AG04449 (cell line): Measurements from ENCODE around the gene ZMYND10.

ENCODE experiments used
- CTCF ChIA-PET: fragments of 350-600 bp; formaldehyde crosslinking; extraction: SDS; loops from one replicate; lab custom pipeline; 2021; ENCODE audit warnings: antibody characterized with exemption; lab: Yijun Ruan, JAX
- POLR2A ChIA-PET: fragments of 400-600, 350-600 bp; formaldehyde crosslinking; extraction: SDS; loops from one replicate; lab custom pipeline; 2020; ENCODE audit warnings: antibody characterized with exemption, inconsistent platforms; lab: Yijun Ruan, JAX
- DNase-seq: peaks from one replicate; pipeline ENCODE4 v3.0.0-alpha.2; 2010; ENCODE audit warnings: low read depth, low spot score
- H3K4me3 ChIP-seq: 2 replicates; pipeline ENCODE4 v1.5.1; 2011; ENCODE audit warnings: low read depth, mild to moderate bottlenecking, control low read depth, low read length
- CTCF ChIP-seq: IDR thresholded peaks from one replicate; pipeline ENCODE4 v1.5.1; 2011; ENCODE audit warnings: mild to moderate bottlenecking, moderate library complexity, low read length, control low read depth, inconsistent platforms; ENCODE audit not compliant: insufficient read depth; ENCODE audit errors: missing control alignments

Gene ZMYND10

DNA sequence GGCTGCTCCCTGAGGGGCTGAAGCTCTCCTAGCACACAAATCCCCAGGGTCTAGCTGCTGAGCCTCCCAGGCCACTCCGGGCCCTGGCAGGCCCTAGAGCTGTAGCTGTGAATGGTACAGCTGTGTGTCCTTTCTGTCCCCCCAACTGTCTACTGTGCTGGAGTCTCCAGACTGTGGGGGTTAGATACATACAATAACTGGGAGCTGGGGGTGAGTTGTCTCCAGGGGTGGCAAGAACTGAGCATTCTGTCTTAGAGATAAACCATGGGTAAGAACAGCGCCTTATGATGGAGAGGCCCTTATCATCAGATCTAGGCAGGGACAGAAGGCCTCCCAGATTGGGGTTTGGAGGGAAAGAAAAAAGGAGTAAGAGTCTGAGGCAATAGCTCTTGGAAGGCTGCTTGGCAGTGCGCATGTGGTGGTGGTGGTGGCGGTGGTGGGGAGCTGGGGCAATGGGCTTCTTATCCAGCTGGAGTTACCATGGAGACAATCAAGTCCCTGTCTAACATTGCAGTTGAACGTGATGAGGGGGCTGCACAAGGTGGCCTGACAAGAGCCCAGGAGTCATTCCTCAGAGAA, 8.7 kb upstream of the ZMYND10 start:
- POLR2A ChIA-PET, result interaction anchor here (0.6 to 1.0 kb wide), 4 partner anchors 9 to 1922 kb away, joined by 3 to 4 read pairs (median 4); partner anchors contain the start of gene ZMYND10

GRCh38 chr3:50353245-50354004, 7.9 kb upstream of the ZMYND10 start:
- no peak for DNase-seq
- CTCF ChIA-PET, result interaction anchor here (0.7 to 16.7 kb wide), 7 partner anchors 10 to 258 kb away, joined by 3 to 473 read pairs (median 4); partner anchors contain the start of genes CISH, RASSF1 and ZMYND10
- TF ChIP-seq CTCF, result no peak
- no peak overlapping the region for H3K4me3 ChIP-seq
- POLR2A ChIA-PET, result interaction anchor here (0.6 to 1.0 kb wide), 3 partner anchors 8 to 218 kb away, joined by 3 to 4 read pairs (median 3); partner anchors contain the start of gene ZMYND10

More for the DNA sequence above, 8.7 kb upstream of the ZMYND10 start:
- no peak for DNase-seq
- no peak for TF ChIP-seq CTCF
- no peak overlapping the region for H3K4me3 ChIP-seq
- CTCF ChIA-PET, result interaction anchor here (1.3 to 16.7 kb wide), 3 partner anchors 10 to 191 kb away, joined by 4 to 473 read pairs (median 16); partner anchors contain the start of gene ZMYND10

DNA sequence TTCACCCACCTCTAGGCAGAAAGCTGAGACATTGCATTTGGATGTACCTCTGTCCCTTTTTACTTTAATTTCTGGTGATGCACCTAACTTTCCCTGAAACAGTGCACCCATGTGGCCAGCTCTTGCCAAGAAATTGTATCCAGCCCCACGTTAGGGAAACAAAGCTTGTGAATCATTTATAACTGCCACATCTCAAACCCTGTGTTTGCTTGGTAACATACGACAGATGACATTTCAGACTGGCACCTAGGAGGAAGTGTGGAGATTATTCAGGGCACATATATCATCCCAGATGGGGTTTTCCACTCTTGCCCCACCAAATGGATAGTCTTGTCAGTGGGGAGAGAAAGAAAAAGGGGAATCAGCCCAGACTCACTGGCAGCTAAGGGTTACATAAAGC, 7.2 kb upstream of the ZMYND10 start:
- no peak for DNase-seq
- POLR2A ChIA-PET, result interaction anchor here (0.6 kb wide), 1 partner anchor 10 kb away, joined by 3 read pairs; no protein-coding TSS in a partner anchor
- peak; percentile 16 for TF ChIP-seq CTCF
- CTCF ChIA-PET, result interaction anchor here (0.7 to 16.7 kb wide), 6 partner anchors 9 to 259 kb away, joined by 3 to 473 read pairs (median 4); partner anchors contain the start of genes CISH, RASSF1 and ZMYND10
- no peak overlapping the region for H3K4me3 ChIP-seq

DNA sequence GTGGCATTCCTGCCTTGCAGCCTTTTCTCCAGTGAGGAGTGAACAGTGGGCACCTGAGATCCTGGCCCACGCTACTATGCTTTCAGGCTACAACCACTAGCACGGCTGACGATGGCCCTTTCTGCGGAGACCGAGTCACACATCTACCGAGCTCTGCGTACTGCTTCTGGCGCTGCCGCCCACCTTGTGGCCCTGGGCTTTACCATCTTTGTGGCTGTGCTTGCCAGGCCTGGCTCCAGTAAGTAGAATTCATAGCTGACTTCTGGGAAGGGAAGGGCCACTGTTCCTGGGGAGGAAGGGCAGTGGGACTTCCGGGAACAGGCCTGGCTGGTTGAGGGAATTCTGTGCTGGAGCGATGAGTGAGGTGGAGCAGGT, 5.8 kb upstream of the ZMYND10 start:
- DNase-seq, result no peak
- peak overlapping the region; percentile 99 for H3K4me3 ChIP-seq
- no peak for TF ChIP-seq CTCF
- POLR2A ChIA-PET, result interaction anchor here (1.2 to 1.8 kb wide), 2 partner anchors 13 to 264 kb away, joined by 3 to 10 read pairs; no protein-coding TSS in a partner anchor
- CTCF ChIA-PET, result interaction anchor here (1.4 to 16.7 kb wide), 4 partner anchors 9 to 264 kb away, joined by 3 to 473 read pairs (median 28); partner anchors contain the start of gene MAPKAPK3

- CTCF ChIA-PET, result interaction anchor here (0.7 to 16.7 kb wide), 9 partner anchors 8 to 264 kb away, joined by 3 to 473 read pairs (median 6); partner anchors contain the start of genes MAPKAPK3 and RASSF1
Measured at GRCh38 chr3:50350527-50351322, 5.2 kb upstream of the ZMYND10 start, which contains the start of the genes CYB561D2 and NPRL2. Gene CYB561D2, plus strand, starts transcription at chr3:50350862. Its CDS starts 572 bp downstream, at chr3:50351434. Gene NPRL2, minus strand, starts transcription at chr3:50350775. Its CDS starts 123 bp downstream, at chr3:50350652.

More at GRCh38 chr3:50350527-50351322, 5.2 kb upstream of the ZMYND10 start, which contains the start of the genes CYB561D2 and NPRL2:
- peak within 1 kb of the TSS; percentile 99 for H3K4me3 ChIP-seq
- POLR2A ChIA-PET, result interaction anchor here (0.6 to 1.8 kb wide), 8 partner anchors 9 to 265 kb away, joined by 3 to 10 read pairs (median 3); partner anchors contain the start of genes HEMK1, RASSF1 and TMEM115
- TF ChIP-seq CTCF, result no peak
- peak; percentile 55 for DNase-seq
